ENCODE data around the gene FTO.
"Not testable (repeated sequence)": the region's sequence is repeated elsewhere in the genome, so short reads cannot be mapped to it uniquely, and the experiment has no call there.

Gene FTO

DNA sequence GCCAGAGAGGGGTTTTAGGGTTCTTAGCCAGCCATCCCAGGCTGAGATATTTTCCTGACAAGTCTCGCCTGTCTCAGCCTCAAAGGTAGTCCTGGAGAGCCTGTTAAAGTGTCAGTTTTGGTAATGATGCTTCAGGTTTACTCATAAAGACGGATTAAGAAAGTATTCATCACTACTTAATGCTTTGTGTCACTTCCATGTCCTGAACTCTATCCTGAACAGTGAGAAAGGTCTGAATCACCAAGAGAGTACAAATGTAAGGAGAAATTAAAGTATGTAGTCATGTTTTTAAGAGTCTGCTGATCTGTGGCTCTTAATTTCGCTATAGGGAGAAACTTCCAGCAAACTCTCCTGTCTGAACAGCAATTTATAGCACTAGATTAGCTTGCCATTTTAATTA, 14.3 kb upstream of the FTO start:
- FAIRE-seq = no peak
- no peak for DNase-seq (ENCODE audit: insufficient read length, low spot score)
- no peak for TF ChIP-seq POLR2A (IDR thresholded peaks at IDR 0.05; ENCODE audit: low read depth, low read length)

DNA sequence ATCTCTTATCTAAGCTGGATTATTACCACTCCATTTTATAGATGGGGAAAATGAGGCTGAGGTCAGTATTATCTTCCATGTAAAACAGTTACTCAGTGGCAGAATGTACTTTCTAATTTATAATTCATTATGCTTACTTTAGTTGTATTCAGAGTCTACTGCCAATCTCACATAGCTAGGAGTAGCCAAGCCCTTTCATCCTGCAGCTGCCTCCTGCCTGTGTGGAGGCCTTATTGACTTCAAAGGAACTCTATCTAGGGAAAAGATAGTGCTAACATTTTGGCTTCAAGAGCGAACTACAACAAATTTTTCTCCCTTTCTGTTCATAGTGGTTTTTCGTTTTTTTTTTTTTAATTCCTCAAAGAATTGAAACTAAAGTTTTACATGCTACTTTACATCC, 13.2 kb upstream of the FTO start:
- DNase-seq (ENCODE audit: insufficient read length, low spot score) = no peak
- TF ChIP-seq POLR2A (IDR thresholded peaks at IDR 0.05; ENCODE audit: low read depth, low read length) = no peak
- FAIRE-seq = no peak

DNA sequence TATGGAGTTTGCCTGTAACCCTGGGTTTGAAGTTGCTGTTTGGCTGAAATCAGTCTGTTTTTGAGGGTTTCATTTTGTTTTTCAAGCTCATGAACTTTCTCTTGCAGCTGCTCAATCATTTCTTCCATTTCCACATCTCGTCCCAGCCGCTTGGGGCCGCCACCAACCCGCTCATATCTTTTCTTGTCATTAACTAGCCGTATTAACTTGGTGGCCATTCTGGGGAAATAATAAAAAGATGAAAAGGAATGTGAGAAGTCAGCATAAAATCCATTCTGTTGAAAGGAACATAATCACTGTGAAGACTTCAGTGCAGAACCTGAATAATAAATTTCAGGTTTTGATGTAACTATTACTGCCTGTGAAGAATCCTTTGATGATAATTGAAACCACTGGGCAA, 11.8 kb upstream of the FTO start:
- FAIRE-seq (no peak), DNase-seq (ENCODE audit: insufficient read length, low spot score) (no peak)

DNA sequence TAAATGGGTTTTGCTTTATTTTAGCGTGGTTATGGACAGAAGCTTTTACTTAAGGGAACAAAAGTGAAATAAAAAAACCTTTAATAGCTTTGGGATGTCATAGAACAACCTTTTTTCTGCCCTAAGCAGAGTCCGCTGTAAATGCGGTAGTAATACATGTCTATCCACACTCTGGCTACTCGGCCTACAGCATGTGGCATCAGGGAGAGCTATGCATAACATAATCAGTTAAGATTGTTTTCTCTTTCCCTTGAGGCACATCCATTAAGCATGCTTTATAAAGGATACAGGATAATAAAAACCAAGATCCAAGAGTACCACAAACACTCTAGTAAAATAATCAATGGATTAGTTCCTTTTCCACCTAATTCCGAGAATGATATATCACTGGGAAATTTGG, 10.6 kb upstream of the FTO start:
- DNase-seq (ENCODE audit: insufficient read length, low spot score) = no peak
- no peak for TF ChIP-seq POLR2A (IDR thresholded peaks at IDR 0.05; ENCODE audit: low read depth, low read length)
- FAIRE-seq = no peak

More for the DNA sequence above, 11.8 kb upstream of the FTO start:
- no peak for TF ChIP-seq POLR2A (IDR thresholded peaks at IDR 0.05; ENCODE audit: low read depth, low read length)

DNA sequence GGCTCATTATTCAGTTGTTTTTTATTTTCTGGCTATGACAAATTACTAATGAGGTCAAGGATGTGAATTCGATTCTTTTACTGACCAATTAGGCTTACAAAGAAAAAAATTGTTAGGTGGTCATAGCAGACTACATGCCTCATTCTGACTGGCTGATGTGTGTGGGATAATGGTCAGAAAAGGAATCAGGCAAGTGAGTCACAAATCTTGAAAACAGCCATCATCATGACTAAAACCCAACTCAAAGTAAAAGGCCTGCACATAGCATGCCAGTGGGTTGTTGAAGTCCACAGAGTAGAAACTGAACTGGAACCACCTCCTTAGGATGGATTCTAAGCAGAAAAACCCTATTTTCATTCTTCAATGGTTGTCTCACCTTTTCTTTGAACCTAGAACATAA, 8.9 kb upstream of the FTO start:
- FAIRE-seq (no peak), DNase-seq (ENCODE audit: insufficient read length, low spot score) (no peak)
- TF ChIP-seq POLR2A (IDR thresholded peaks at IDR 0.05; ENCODE audit: low read depth, low read length) = no peak

DNA sequence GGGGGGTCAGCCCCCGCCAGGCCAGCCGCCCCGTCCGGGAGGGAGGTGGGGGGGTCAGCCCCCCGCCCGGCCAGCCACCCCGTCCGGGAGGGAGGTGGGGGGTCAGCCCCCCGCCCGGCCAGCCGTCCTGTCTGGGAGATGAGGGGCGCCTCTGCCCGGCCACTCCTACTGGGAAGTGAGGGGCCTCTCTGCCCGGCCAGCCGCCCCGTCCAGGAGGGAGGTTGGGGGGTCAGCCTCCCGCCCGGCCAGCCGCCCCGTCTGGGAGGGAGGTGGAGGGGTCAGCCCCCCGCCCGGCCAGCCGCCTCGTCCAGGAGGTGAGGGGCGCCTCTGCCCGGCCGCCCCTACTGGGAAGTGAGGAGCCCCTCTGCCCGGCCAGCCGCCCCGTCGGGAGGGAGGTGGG, 5.7 kb upstream of the FTO start:
- not testable (repeated sequence) for DNase-seq (ENCODE audit: insufficient read length, low spot score); FAIRE-seq

DNA sequence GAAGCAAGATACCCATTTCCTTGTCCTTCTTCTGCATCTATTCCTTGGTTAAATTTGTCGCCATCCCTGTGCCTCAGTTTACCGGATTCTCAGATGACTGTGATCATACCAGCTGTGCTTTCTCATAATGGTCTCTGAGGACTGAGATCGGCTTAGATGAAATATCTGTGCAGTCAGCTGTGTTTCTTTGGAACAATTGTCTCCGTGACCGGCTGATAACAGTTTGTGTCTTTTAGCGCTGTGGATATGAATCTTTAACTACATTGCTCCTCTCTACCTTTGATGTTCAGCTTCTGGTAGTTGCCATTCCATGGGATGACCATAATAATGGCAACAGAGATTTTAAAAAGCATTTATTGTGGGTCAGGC, 473 bp downstream of the FTO start:
- no peak for FAIRE-seq
- no peak for TF ChIP-seq POLR2A (IDR thresholded peaks at IDR 0.05; ENCODE audit: low read depth, low read length)
- DNase-seq (ENCODE audit: insufficient read length, low spot score) = no peak

DNA sequence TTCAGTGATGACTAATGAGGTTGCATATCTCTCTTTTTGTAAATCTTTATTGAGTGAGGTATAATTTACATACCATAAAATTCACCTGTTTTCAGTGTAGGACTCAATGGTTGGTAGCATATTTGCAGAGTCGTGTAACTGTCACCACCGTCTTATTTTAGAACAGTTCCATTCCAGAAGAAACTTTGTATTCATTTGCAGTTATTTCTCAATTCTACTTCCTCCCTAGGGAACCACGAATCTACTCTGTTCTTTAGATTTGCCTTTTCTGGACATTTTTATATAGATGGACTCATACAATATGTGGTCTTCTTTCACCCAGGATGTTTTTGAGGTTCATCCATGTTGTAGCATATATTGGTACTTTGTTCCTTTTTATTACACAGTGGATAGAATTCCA, 3.7 kb downstream of the FTO start:
- DNase-seq (ENCODE audit: insufficient read length, low spot score) (no peak), FAIRE-seq (no peak)
- no peak for TF ChIP-seq POLR2A (IDR thresholded peaks at IDR 0.05; ENCODE audit: low read depth, low read length)

DNA sequence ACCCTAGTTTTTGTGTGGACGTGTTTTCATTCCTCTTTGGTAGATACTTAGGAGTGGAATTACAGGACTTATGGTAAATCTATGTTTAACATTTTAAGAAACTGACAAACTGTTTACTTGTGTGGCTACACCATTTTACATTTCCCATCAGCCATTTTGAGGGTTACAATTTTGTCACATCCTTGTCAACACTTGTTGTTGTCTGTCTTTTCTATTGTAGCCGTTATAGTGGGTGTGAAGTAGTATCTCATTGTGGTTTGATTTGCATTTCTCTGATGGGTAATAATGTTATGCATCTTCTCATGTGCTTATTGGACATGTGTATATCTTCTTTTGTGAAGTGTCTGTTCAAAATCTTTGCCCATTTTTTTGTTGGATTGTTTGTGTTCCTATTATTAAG, 4.5 kb downstream of the FTO start:
- FAIRE-seq (no peak), DNase-seq (ENCODE audit: insufficient read length, low spot score) (no peak)
- no peak for TF ChIP-seq POLR2A (IDR thresholded peaks at IDR 0.05; ENCODE audit: low read depth, low read length)

DNA sequence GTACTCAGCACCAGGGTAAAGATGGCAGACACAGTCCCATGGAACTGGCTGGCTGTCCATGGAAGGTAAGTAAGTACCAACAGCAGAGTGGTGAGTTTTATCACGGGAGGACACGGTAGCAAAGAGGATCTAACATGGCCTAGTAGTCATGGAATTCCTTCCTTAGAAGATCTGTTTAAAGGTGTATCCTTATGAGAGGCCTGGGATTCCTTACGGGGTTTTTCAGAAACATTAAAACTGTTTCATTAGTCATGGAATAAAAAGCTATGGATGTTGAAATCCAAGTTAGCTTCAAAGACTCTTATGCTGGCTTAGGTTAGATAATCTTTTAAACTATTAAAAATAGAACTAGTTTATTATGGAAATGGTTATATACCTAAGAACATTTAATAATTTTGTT, 7.4 kb downstream of the FTO start:
- TF ChIP-seq POLR2A (IDR thresholded peaks at IDR 0.05; ENCODE audit: low read depth, low read length) = no peak
- no peak for DNase-seq (ENCODE audit: insufficient read length, low spot score)
- FAIRE-seq = no peak

DNA sequence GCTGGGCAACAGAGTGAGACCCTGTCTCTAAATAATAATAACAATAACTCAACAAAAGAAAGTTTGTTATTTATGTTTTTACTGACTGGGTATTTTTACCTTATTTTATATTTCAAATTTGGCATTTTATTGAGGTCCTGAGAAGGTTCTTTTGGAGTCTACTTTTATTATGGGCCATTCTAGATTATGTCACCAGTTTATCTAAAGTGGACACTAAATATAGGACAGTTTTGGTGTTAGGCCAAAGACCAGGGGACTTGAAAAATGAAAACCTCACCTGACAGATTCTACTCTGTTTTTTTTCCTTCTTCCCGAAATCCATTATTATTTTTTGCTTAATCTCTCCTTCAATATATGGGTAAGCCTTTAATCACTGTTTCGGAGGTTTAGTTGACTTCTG, 8.1 kb downstream of the FTO start:
- DNase-seq (ENCODE audit: insufficient read length, low spot score) = no peak
- no peak for FAIRE-seq
- TF ChIP-seq POLR2A (IDR thresholded peaks at IDR 0.05; ENCODE audit: low read depth, low read length) = no peak

DNA sequence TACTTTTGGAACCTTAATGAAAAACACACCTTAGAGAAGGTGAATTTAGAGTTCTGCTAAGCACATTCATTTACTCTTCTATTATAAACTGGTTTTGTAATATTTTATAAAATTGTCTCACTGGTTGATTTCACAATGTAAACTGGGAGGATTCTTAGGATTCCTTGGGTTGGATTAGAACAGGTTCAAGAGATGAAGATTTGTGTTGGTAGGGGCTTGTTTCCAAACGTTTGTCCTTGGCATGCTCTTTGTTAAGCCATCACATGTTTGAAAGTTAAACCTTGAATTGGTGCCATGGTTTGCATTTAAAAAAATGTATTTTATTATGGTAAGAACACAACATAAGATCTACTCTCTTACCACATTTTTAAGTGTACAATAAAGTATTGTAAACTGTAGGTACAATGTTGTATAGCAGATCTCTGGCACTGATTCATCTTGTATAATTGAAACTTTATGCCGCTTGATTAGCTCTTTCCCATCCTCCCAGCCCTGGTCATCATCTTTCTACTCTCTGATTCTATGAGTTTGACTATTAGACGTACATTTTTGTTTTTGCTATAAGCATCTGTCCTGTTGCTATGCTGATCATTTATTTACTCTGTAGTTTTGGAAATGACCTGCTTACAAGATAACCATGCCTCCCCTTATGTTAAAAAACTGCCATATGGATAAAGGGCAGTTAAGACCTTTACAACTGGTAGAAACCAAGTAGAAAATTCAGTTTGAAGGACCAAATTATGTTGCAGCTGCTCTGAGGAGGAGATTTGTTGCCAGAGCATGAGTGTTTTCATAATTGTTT, 9.6 kb downstream of the FTO start:
- no peak for TF ChIP-seq POLR2A (IDR thresholded peaks at IDR 0.05; ENCODE audit: low read depth, low read length)
- DNase-seq (ENCODE audit: insufficient read length, low spot score) = no peak
- FAIRE-seq = no peak

DNA sequence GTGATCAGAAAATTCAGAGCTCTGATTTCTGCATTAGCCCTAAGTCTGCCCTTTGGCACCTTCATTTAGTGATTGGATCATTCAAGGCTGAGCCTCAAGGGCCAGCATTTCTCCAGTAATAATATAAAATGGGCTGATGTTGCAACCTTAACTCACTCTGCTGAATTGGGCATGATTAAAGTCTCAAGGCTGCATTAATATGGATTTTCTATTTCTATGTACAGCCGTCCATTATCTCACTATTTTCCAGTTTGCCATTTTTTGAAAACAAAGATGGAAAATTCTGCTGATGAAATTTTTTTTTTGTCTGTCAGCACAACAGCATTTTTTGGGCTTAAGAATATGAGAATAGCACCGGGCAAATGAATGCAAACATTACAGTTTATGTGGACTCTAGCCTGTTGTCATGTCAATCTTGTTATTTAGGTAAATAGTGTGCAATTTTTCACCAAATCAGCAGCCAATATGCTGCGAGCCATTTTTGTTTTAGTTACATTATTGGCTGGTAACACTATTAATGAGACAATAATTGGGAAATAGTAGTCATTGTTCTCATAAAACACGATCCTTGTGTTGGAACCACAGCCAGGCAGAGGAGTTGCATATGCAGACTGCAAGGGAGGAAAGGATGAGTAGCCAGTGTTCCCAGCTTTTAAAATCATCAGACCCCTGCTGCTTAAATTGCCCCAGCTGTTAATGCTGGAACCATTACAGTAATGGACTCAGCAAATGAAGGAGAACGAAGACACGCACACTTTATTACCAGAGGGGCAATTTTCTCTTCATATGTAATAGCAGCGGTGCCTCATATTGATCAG, 10.5 kb downstream of the FTO start:
- DNase-seq (ENCODE audit: insufficient read length, low spot score) (no peak), FAIRE-seq (no peak)
- TF ChIP-seq POLR2A (IDR thresholded peaks at IDR 0.05; ENCODE audit: low read depth, low read length) = no peak

DNA sequence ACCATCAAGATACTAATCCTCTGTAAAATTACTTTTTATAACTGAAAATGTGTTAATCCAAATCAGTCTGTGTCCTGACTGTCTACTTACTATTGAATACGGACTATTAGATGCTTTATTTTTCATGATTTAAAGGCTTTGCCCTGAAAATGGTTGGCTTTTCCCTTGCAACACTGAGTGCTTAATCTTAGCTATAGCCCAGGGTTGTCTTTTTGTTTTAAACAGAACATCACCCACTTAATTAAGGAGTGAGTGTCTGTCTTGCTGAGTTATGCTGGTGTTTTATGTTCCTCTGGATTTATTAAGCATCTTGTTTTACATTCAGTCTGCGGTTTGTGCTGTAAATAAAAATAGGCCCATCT, 11.0 kb downstream of the FTO start:
- no peak for DNase-seq (ENCODE audit: insufficient read length, low spot score)
- no peak for FAIRE-seq
- TF ChIP-seq POLR2A (IDR thresholded peaks at IDR 0.05; ENCODE audit: low read depth, low read length) = no peak

DNA sequence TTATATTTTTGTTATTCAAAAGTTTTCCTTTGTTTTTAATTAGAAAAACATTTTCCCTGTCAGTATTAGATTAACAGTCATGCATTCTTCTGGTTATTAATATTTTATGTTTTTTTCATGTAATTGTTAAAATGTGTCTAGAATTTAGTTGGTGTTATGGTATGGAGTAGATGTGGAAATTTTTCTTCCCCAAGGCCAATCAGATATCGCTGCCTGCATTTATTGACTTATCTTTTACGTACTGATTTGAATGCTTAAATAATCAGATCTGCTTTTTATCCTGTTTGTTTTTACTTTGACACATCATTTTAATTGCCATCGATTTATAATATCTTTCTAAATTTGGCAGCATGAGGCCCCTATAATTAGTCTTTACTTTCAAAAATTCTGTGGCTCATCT, 13.6 kb downstream of the FTO start:
- DNase-seq (ENCODE audit: insufficient read length, low spot score) (no peak), FAIRE-seq (no peak)
- TF ChIP-seq POLR2A (IDR thresholded peaks at IDR 0.05; ENCODE audit: low read depth, low read length) = no peak
